ENCODE results near the gene SERPINA12.

DNA sequence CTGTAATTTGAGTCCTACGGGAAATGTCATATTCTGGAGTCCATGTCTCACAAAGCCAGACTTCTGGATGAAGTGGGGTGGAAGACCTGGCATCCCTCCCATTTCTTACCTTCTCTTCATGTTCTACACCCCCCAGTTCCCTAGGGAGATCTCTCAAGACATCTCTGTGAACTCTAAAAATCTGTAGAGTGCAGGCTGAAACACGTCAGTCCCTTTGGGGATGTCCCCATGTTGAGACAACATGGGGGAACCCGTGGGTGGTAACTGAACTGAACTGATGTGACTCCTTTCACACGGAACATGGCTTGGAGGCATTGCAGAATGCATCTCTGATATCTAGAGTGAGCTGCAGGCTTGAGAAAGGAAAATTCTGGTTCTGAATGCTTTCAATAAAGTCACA, 15.2 kb downstream of the SERPINA12 start:
- TF ChIP-seq, protein P1, sequence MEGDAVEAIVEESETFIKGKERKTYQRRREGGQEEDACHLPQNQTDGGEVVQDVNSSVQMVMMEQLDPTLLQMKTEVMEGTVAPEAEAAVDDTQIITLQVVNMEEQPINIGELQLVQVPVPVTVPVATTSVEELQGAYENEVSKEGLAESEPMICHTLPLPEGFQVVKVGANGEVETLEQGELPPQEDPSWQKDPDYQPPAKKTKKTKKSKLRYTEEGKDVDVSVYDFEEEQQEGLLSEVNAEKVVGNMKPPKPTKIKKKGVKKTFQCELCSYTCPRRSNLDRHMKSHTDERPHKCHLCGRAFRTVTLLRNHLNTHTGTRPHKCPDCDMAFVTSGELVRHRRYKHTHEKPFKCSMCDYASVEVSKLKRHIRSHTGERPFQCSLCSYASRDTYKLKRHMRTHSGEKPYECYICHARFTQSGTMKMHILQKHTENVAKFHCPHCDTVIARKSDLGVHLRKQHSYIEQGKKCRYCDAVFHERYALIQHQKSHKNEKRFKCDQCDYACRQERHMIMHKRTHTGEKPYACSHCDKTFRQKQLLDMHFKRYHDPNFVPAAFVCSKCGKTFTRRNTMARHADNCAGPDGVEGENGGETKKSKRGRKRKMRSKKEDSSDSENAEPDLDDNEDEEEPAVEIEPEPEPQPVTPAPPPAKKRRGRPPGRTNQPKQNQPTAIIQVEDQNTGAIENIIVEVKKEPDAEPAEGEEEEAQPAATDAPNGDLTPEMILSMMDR (IDR thresholded peaks at IDR 0.05 in 2 of 3, conservative IDR thresholded peaks at IDR 0.05 in 1 of 3; ENCODE audit: borderline replicate concordance in 1 of 3, insufficient read depth in 1 of 3, low read depth in 2 of 3, low read length in 2 of 3) = no peak
- TF ChIP-seq SP1 (IDR thresholded peaks at IDR 0.05; ENCODE audit: low read depth) (no peak), EZH2 (IDR thresholded peaks at IDR 0.05) (no peak), RAD21 (IDR thresholded peaks at IDR 0.05; ENCODE audit: low read depth) (no peak)
- TF ChIP-seq, protein P2, sequence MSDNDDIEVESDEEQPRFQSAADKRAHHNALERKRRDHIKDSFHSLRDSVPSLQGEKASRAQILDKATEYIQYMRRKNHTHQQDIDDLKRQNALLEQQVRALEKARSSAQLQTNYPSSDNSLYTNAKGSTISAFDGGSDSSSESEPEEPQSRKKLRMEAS (IDR thresholded peaks at IDR 0.05) = no peak

Data from HCT116 (cell line).